ENCODE results near the gene MRGPRX4. TPM values are rescaled to one million over a fixed set of nuclear protein-coding genes. Genes with fewer than 3 reads are reported as not detected.

The MRGPRX4 gene
- total RNA-seq, 4 donors from 2014 or later, result not detected

- no peak for TF ChIP-seq CTCF (IDR thresholded peaks at IDR 0.05; ENCODE audit: low read depth)
Observed at GRCh38 chr11:18222814-18223421, 50.3 kb downstream of the MRGPRX4 start.

Other genes starting within 250 kb of the MRGPRX4 start
- gene SERGEF, start 159.8 kb upstream of the MRGPRX4 start, total RNA-seq, result 10 to 100 TPM; 22.2 to 27.9 (median 26.1) TPM
- gene TPH1, start 126.6 kb upstream of the MRGPRX4 start, total RNA-seq, result 1 to 10 TPM in 2 of 4 donors, under 1 TPM in 2; 0.17 to 1.6 (median 0.94) TPM
- gene SAAL1, start 66.8 kb upstream of the MRGPRX4 start, total RNA-seq, result 10 to 100 TPM; 10.8 to 15.6 (median 13.3) TPM
- gene MRGPRX3, start 40.3 kb upstream of the MRGPRX4 start, total RNA-seq, result not detected
- 1 to 10 TPM in 2 of 4 donors, not detected in 2; 2.6 to 5.1 TPM for gene SAA4, start 64.0 kb downstream of the MRGPRX4 start, total RNA-seq
- gene SAA2, start 75.8 kb downstream of the MRGPRX4 start, total RNA-seq, result 100 to 1,000 TPM in 1 of 4 donors, 10 to 100 TPM in 2, 1 to 10 TPM in 1; 7.7 to 236 (median 71.9) TPM
- 1,000 to 10,000 TPM in 1 of 4 donors, 100 to 1,000 TPM in 2, 10 to 100 TPM in 1; 72.0 to 1,133 (median 441) TPM for gene SAA1, start 93.4 kb downstream of the MRGPRX4 start, total RNA-seq
- 10 to 100 TPM; 17.1 to 35.1 (median 18.4) TPM for gene HPS5, start 149.3 kb downstream of the MRGPRX4 start, total RNA-seq
- gene GTF2H1, start 149.7 kb downstream of the MRGPRX4 start, total RNA-seq, result 10 to 100 TPM; 50.7 to 80.4 (median 77.1) TPM
- 100 to 1,000 TPM; 504 to 615 (median 514) TPM for gene LDHA, start 221.7 kb downstream of the MRGPRX4 start, total RNA-seq
- not detected for gene LDHC, start 239.5 kb downstream of the MRGPRX4 start, total RNA-seq